ENCODE results near the gene ST3GAL5. TPM values are rescaled to one million over a fixed set of nuclear protein-coding genes. Genes with fewer than 3 reads are reported as not detected.

ST3GAL5 gene
- total and polyA plus RNA-seq, 2 of the 8 experiments (the other 6 are each of a cell fraction or from before 2014, with no cell fraction given): 1.9 to 4.5 TPM

DNA sequence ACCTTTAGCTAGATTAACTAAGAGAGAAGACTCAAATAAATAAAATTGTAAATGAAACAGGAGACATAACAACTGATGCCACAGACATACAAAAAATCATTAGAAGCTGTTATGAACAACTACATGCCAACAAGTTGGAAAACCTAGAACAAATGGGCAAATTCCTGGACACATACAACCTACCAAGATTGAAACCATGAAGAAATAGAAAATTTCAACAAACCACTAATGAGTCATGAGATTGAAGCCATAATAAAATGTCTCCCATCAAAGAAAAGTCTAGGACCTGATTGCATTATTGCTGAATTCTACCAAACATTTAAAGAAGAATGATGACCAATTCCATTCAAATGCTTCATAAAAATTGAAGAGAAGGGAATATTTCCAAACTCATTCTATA lies 54.3 kb downstream of the ST3GAL5 start:
- no peak overlapping the region for H3K4ac ChIP-seq (replicated peaks; ENCODE audit: insufficient read length, low read depth, low read length)
- H3K14ac ChIP-seq (ENCODE audit: insufficient read length): no peak overlapping the region
- no peak overlapping the region for H3K56ac ChIP-seq (replicated peaks; ENCODE audit: insufficient read length, low read depth, low read length)
- FAIRE-seq (no peak), DNase-seq (ENCODE audit: low read depth in 1 of 2, low spot score in 2 of 2) (no peak)
- H3K4me1 ChIP-seq (replicated peaks in 1 of 4; ENCODE audit: control insufficient read depth in 3 of 4, insufficient read depth in 4 of 4, low read length in 3 of 4): no peaks in the 10 kb centered on the region
- no peak overlapping the region for H2BK15ac ChIP-seq (ENCODE audit: low read length)
- H2BK12ac ChIP-seq (ENCODE audit: low read depth, low read length): no peak overlapping the region
- H3K23ac ChIP-seq (ENCODE audit: insufficient read length): no peak overlapping the region
- CTCF ChIA-PET (ENCODE audit: partially characterized antibody): interaction anchor here (1.4 kb wide), 1 partner anchor 10 kb away, joined by 5 read pairs; no protein-coding TSS in a partner anchor
- no peaks in the 10 kb centered on the region for H3K27me3 ChIP-seq (replicated peaks in 1 of 4; ENCODE audit: control insufficient read depth in 3 of 4, extremely low read depth in 1 of 4, insufficient read depth in 3 of 4, low read length in 3 of 4)
- H3K4me2 ChIP-seq (ENCODE audit: insufficient read depth in 1 of 2, low read depth in 2 of 2, low read length in 2 of 2): no peak overlapping the region
- H2AK5ac ChIP-seq (ENCODE audit: low read depth, low read length): no peak overlapping the region
- no peak overlapping the region for H4K5ac ChIP-seq (ENCODE audit: insufficient read length, low read depth, low read length)
- H4K20me1 ChIP-seq (replicated peaks in 1 of 2; ENCODE audit: control insufficient read depth in 1 of 2, insufficient read depth in 2 of 2, low read length in 2 of 2): no peaks in the 10 kb centered on the region
- no peaks in the 10 kb centered on the region for H3K9me3 ChIP-seq (ENCODE audit: insufficient read depth in 2 of 2, low read depth in 1 of 2, low read length in 1 of 2)
- H2BK20ac ChIP-seq (ENCODE audit: low read length): no peak overlapping the region
- H4K91ac ChIP-seq (replicated peaks; ENCODE audit: insufficient read length, low read length): no peak overlapping the region
- H3K18ac ChIP-seq (ENCODE audit: extremely low read depth, low read length): no peak overlapping the region
- no peak overlapping the region for H3K27ac ChIP-seq (ENCODE audit: low read depth, low read length)
- H2BK5ac ChIP-seq (ENCODE audit: low read depth, low read length): no peak overlapping the region
- POLR2A ChIA-PET (ENCODE audit: partially characterized antibody): no interaction called here
- H2AFZ ChIP-seq (ENCODE audit: low read length): no peak overlapping the region
- no peak overlapping the region for H3K4me3 ChIP-seq (ENCODE audit: extremely low read depth in 1 of 4, insufficient read depth in 2 of 4, low read depth in 3 of 4, low read length in 4 of 4)
- H4K8ac ChIP-seq (ENCODE audit: extremely low read depth, insufficient read depth, low read length): no peak overlapping the region
- no peaks in the 10 kb centered on the region for H3K79me2 ChIP-seq (ENCODE audit: control insufficient read depth in 1 of 2, insufficient read depth in 2 of 2, low read length in 2 of 2)
- H3K36me3 ChIP-seq (ENCODE audit: control insufficient read depth in 2 of 4, insufficient read depth in 4 of 4, low read length in 3 of 4): no peaks in the 10 kb centered on the region
- no peaks in the 10 kb centered on the region for H3K23me2 ChIP-seq (ENCODE audit: low read depth, low read length)
- H3K9ac ChIP-seq (replicated peaks in 1 of 4; ENCODE audit: extremely low read depth in 1 of 4, low read depth in 3 of 4, low read length in 3 of 4): no peak overlapping the region
- H3K79me1 ChIP-seq (ENCODE audit: low read depth, low read length): no peaks in the 10 kb centered on the region
- H2BK120ac ChIP-seq (replicated peaks; ENCODE audit: low read depth, low read length): no peak overlapping the region
- no peak for TF ChIP-seq CBX5 (IDR thresholded peaks at IDR 0.05; ENCODE audit: low read depth, low read length)
- TF ChIP-seq JUND (IDR thresholded peaks at IDR 0.05; ENCODE audit: low read length): no peak
- TF ChIP-seq POLR2A (IDR thresholded peaks at IDR 0.05; ENCODE audit: control extremely low read depth in 1 of 2, low read depth in 2 of 2, low read length in 2 of 2): no peak
- TF ChIP-seq CTBP2 (IDR thresholded peaks at IDR 0.05; ENCODE audit: borderline replicate concordance, insufficient read depth, insufficient read length, low read length): no peak
- TF ChIP-seq BRCA1 (IDR thresholded peaks at IDR 0.05; ENCODE audit: low read depth, low read length): no peak
- no peak for TF ChIP-seq BCL11A (IDR thresholded peaks at IDR 0.05; ENCODE audit: low read depth in 2 of 2, low read length in 2 of 2)
- TF ChIP-seq CREB1 (IDR thresholded peaks at IDR 0.05): no peak
- TF ChIP-seq, protein P1, sequence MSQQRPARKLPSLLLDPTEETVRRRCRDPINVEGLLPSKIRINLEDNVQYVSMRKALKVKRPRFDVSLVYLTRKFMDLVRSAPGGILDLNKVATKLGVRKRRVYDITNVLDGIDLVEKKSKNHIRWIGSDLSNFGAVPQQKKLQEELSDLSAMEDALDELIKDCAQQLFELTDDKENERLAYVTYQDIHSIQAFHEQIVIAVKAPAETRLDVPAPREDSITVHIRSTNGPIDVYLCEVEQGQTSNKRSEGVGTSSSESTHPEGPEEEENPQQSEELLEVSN (IDR thresholded peaks at IDR 0.05): no peak
- TF ChIP-seq SAP30 (IDR thresholded peaks at IDR 0.05; ENCODE audit: insufficient read depth, insufficient replicate concordance, low read length): no peak
- TF ChIP-seq NANOG (IDR thresholded peaks at IDR 0.05; ENCODE audit: insufficient read depth, low read depth, low read length, poor library complexity, severe bottlenecking): no peak
- no peak for TF ChIP-seq TEAD4 (IDR thresholded peaks at IDR 0.05; ENCODE audit: low read depth, low read length)
- no peak for TF ChIP-seq HDAC6 (IDR thresholded peaks at IDR 0.05; ENCODE audit: low read depth, low read length)
- no peak for TF ChIP-seq SP1 (IDR thresholded peaks at IDR 0.05; ENCODE audit: low read depth, low read length)

Measured in H1 (cell line).